GM20431 (cell line): Measurements from ENCODE around the gene SLC27A3.
"Not testable (repeated sequence)": the region's sequence is repeated elsewhere in the genome, so short reads cannot be mapped to it uniquely, and the experiment has no call there.

Experiments
- in situ Hi-C: fragments of 300-500 bp; cut with MseI, MboI; formaldehyde crosslinking; loops from one replicate; pipeline ENCODE4 v1.15.0; 2020; ENCODE audit warnings: low sequenced_read_pairs; ENCODE audit not compliant: unreplicated experiment

Gene SLC27A3

GRCh38 chr1:153778824-153779519 is 3.8 kb downstream of the SLC27A3 start:
- in situ Hi-C loops, result no loop called here

GRCh38 chr1:153779781-153780541 is 4.8 kb downstream of the SLC27A3 start:
- in situ Hi-C loops, result no loop called here

- in situ Hi-C loops, result no loop called here
These were observed 5.3 kb downstream of the SLC27A3 start for GRCh38 chr1:153780551-153780950.

GRCh38 chr1:153782648-153783047 is 7.4 kb downstream of the SLC27A3 start:
- in situ Hi-C loops, result not testable (repeated sequence)

- in situ Hi-C loops, result no loop called here
These were observed 8.3 kb downstream of the SLC27A3 start for GRCh38 chr1:153783233-153784190.

GRCh38 chr1:153786038-153786790 is 11.0 kb downstream of the SLC27A3 start:
- in situ Hi-C loops, result no loop called here

- in situ Hi-C loops, result no loop called here
These were observed 14.3 kb downstream of the SLC27A3 start for GRCh38 chr1:153789478-153790034.

- in situ Hi-C loops, result no loop called here
These were observed 15.2 kb downstream of the SLC27A3 start for GRCh38 chr1:153790313-153790965.

GRCh38 chr1:153790966-153791647 is 15.9 kb downstream of the SLC27A3 start:
- in situ Hi-C loops, result no loop called here

GRCh38 chr1:153791648-153792253 is 16.5 kb downstream of the SLC27A3 start:
- in situ Hi-C loops, result no loop called here

GRCh38 chr1:153792631-153793041 is 17.4 kb downstream of the SLC27A3 start:
- in situ Hi-C loops, result no loop called here

GRCh38 chr1:153793261-153793972 is 18.2 kb downstream of the SLC27A3 start:
- in situ Hi-C loops, result no loop called here

- in situ Hi-C loops, result no loop called here
These were observed 18.9 kb downstream of the SLC27A3 start for GRCh38 chr1:153793973-153794615.

- in situ Hi-C loops, result no loop called here
These were observed 19.6 kb downstream of the SLC27A3 start for GRCh38 chr1:153794624-153795329.

GRCh38 chr1:153795330-153795837 is 20.2 kb downstream of the SLC27A3 start:
- in situ Hi-C loops, result no loop called here
